Neural cell (in vitro differentiated cells): Measurements from ENCODE around the gene GNAI2.

Source experiments
- EP300 ChIP-seq: fragments of 450-650 bp; conservative IDR thresholded peaks from 2 replicates; pipeline ENCODE4 v1.6.1; 2014; ENCODE audit warnings: antibody characterized with exemption, mild to moderate bottlenecking, moderate library complexity; ENCODE audit not compliant: poor library complexity, severe bottlenecking
- EZH2 ChIP-seq: fragments of 200-600, 300-800 bp; shearing (Covaris generic), sonication (generic); IDR thresholded peaks from 2 replicates; pipeline ENCODE4 v1.6.1; 2014; ENCODE audit warnings: antibody characterized with exemption, low read length, borderline replicate concordance, mild to moderate bottlenecking; ENCODE audit not compliant: insufficient read depth, poor library complexity, severe bottlenecking
- POLR2AphosphoS5 ChIP-seq: IDR thresholded peaks from 2 replicates; pipeline ENCODE4 v1.6.1; 2012
- RAD21 ChIP-seq: fragments of 450-650 bp; conservative IDR thresholded peaks from 2 replicates; pipeline ENCODE4 v1.6.1; 2014; ENCODE audit warnings: antibody characterized with exemption, mild to moderate bottlenecking, moderate library complexity
- SMC3 ChIP-seq: fragments of 450-650 bp; conservative IDR thresholded peaks from 2 replicates; pipeline ENCODE4 v1.6.1; 2014; ENCODE audit warnings: antibody characterized with exemption, mild to moderate bottlenecking, moderate library complexity; ENCODE audit not compliant: poor library complexity
- TAF1 ChIP-seq: IDR thresholded peaks from 2 replicates; pipeline ENCODE4 v1.6.1; 2012; ENCODE audit warnings: low read depth
- TF ChIP-seq, protein P1 (sequence below): fragments of 450-650 bp; IDR thresholded peaks from 2 replicates; pipeline ENCODE4 v1.5.1; 2014; ENCODE audit warnings: antibody characterized with exemption, mild to moderate bottlenecking, moderate library complexity; ENCODE audit not compliant: poor library complexity, severe bottlenecking

DNA sequence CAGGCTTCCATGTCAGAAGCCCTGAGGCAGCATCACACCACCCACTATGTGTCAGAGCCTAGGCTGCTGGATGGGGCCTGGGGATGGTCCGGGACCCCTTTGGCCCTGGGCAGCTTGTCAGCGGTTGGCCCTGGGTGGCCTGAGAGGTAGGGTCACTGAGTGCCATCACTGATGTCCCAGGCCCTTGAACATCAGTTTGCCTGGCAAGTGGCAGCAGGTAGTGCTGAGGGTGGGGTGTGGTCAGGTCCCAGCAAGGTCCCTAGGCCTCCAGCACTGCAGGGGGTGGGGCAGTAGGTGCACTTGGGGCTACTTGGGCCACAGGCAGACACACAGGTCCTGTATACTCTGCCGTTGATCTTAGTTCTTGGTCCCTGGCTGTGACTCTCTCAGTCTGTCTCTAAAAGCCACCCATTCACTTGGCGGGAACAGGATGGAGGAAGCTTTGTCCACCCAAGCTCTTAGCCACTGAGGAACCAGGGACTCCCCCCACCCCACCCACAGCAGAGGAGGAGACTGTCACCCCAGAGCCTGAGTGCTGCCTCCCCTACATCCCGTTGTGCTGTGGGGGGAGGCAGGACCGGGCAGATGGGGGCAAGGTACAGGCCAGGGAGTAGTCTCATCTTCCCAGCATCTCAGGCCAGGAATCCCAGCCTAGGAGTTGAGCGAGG lies 5.8 kb downstream of the GNAI2 start:
- TF ChIP-seq, protein P1, sequence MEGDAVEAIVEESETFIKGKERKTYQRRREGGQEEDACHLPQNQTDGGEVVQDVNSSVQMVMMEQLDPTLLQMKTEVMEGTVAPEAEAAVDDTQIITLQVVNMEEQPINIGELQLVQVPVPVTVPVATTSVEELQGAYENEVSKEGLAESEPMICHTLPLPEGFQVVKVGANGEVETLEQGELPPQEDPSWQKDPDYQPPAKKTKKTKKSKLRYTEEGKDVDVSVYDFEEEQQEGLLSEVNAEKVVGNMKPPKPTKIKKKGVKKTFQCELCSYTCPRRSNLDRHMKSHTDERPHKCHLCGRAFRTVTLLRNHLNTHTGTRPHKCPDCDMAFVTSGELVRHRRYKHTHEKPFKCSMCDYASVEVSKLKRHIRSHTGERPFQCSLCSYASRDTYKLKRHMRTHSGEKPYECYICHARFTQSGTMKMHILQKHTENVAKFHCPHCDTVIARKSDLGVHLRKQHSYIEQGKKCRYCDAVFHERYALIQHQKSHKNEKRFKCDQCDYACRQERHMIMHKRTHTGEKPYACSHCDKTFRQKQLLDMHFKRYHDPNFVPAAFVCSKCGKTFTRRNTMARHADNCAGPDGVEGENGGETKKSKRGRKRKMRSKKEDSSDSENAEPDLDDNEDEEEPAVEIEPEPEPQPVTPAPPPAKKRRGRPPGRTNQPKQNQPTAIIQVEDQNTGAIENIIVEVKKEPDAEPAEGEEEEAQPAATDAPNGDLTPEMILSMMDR: no peak
- TF ChIP-seq EP300 (no peak), EZH2 (no peak), POLR2AphosphoS5 (no peak), TAF1 (no peak), RAD21 (no peak), SMC3 (no peak)
